BJ (cell line): Measurements from ENCODE around the gene MBD3. TPM values are rescaled to one million over a fixed set of nuclear protein-coding genes. Genes with fewer than 3 reads are reported as not detected.

Experiments used
- CTCF ChIA-PET: fragments of 350-600 bp; formaldehyde crosslinking; extraction: SDS; loops from one replicate; lab custom pipeline; 2021; ENCODE audit warnings: antibody characterized with exemption, inconsistent platforms; lab: Yijun Ruan, JAX
- POLR2A ChIA-PET: fragments of 300-600 bp; sonication (Branson Sonifier 250); formaldehyde crosslinking; extraction: SDS; loops from one replicate; lab custom pipeline; 2021; ENCODE audit warnings: antibody characterized with exemption; lab: Charles Lee
- DNase-seq: peaks from one replicate; pipeline ENCODE4 v3.0.0-alpha.2; 2011; ENCODE audit warnings: low read depth
- H3K27me3 ChIP-seq: 2 replicates; pipeline ENCODE4 v1.6.0; 2011; ENCODE audit warnings: low read length; ENCODE audit not compliant: control insufficient read depth, insufficient read depth
- H3K36me3 ChIP-seq: 2 replicates; pipeline ENCODE4 v1.5.1; 2011; ENCODE audit warnings: low read length; ENCODE audit not compliant: control insufficient read depth, insufficient read depth
- H3K4me3 ChIP-seq: 2 replicates; pipeline ENCODE4 v1.5.1; 2011; ENCODE audit warnings: low read depth, mild to moderate bottlenecking, control low read depth, low read length
- polyA plus RNA-seq: library from polyadenylated mRNA; depleted of rRNA; stranded (reverse); fragments of >200 nt; gene quantifications from 2 replicates; pipeline ENCODE4 v1.2.3, GENCODE V29; 2011
- TF ChIP-seq, protein P1 (sequence below): IDR thresholded peaks from 2 replicates; pipeline ENCODE4 v1.5.1; 2011; ENCODE audit warnings: low read depth, mild to moderate bottlenecking, control low read depth, inconsistent platforms, low read length, moderate library complexity; ENCODE audit not compliant: insufficient read depth

MBD3 gene
- polyA plus RNA-seq, 1 experiment = 53.4 TPM

DNA sequence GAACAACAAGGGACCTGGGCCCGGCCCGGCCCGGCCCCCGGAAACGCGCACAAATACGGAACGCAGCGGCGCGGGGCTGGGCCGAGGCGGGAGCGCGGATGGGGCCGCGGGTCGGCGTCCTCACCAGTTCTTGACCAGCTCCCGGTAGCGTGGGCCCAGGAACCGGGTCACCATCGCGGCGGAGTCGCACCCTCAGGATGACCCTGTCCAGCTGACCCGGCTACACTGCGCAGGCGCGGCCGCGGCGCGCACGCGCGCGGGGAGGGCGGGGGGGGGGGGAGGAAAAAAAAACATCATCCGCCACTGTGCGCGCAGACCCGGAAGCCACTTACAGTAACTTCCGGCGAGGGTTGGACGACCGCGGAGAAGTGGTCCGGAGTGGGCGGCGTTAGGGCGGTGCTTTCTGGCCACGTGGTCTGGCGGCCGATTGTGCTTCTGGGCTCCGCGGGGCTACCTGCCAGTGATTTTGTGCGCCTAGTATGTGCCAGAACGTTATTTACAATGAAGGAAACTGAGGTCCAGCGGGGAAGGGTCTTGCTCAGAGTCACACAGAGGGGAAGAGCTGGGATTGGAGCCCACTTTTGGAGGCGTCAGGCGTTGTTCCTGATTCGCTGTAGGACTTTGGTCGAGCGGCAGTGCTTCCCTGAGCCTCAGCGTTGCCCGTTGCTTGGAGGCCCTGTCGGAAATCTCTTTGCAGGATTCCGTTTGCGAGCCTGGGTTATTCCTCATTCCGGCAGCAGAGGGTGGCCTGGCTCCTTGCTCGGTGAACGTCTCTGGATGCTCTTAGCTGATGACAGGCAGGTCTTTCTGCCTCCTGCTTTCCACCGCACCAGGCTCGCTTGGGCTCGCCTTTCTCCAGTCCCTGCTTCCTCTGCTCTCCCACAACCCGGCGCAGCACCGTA is 12.8 kb upstream of the MBD3 start, which contains the start of gene UQCR11:
TSS of gene UQCR11 (minus strand) at position 227 of the 902 bp plus-strand sequence. CDS start at position 174, 53 bp downstream.
- peak; percentile 81 for DNase-seq
- ChIA-PET CTCF (interaction anchor here (0.7 to 2.6 kb wide), 12 partner anchors 12 to 191 kb away, joined by 3 to 18 read pairs (median 4); partner anchors contain the start of gene TCF3), POLR2A (no interaction called here)
- no peaks in the 10 kb centered on the region for H3K27me3 ChIP-seq
- peak within 1 kb of the TSS; percentile 99 for H3K4me3 ChIP-seq
- peaks cover 10% of the 10 kb centered on the region for H3K36me3 ChIP-seq
- TF ChIP-seq, protein P1, sequence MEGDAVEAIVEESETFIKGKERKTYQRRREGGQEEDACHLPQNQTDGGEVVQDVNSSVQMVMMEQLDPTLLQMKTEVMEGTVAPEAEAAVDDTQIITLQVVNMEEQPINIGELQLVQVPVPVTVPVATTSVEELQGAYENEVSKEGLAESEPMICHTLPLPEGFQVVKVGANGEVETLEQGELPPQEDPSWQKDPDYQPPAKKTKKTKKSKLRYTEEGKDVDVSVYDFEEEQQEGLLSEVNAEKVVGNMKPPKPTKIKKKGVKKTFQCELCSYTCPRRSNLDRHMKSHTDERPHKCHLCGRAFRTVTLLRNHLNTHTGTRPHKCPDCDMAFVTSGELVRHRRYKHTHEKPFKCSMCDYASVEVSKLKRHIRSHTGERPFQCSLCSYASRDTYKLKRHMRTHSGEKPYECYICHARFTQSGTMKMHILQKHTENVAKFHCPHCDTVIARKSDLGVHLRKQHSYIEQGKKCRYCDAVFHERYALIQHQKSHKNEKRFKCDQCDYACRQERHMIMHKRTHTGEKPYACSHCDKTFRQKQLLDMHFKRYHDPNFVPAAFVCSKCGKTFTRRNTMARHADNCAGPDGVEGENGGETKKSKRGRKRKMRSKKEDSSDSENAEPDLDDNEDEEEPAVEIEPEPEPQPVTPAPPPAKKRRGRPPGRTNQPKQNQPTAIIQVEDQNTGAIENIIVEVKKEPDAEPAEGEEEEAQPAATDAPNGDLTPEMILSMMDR = peak; percentile 74

DNA sequence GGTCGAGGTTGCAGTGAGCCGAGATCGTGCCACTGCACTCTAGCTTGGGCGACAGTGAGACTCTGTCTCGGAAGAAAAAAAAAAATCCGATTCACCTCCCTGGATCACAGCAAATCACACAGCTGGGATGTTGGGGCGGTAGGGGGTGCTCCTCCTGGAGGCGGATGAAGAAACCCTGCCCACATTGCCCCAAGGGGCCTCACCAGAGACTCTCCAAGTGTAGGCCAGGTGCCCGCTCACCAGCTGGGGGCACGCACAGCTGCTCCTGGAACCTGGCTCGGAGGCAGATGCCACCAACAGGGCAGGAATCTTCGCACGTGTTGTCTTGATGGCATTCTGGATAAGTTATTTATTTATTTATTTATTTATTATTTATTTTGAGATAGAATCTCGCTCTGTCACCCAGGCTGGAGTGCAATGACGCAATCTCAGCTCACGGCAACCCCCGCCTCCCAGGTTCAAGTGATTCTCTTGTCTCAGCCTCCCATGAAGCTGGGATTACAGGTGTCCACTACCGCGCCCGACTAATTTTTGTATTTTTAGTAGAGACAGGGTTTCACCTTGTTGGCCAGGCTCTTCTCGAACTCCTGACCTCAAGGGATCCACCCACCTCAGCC is 9.5 kb upstream of the MBD3 start:
- no peak overlapping the region for H3K4me3 ChIP-seq
- no peaks in the 10 kb centered on the region for H3K27me3 ChIP-seq
- H3K36me3 ChIP-seq = peaks cover 17% of the 10 kb centered on the region
- ChIA-PET POLR2A (no interaction called here), CTCF (interaction anchor here (0.6 kb wide), 1 partner anchor 178 kb away, joined by 5 read pairs; no protein-coding TSS in a partner anchor)
- TF ChIP-seq, protein P1 = no peak
- DNase-seq = no peak

DNA sequence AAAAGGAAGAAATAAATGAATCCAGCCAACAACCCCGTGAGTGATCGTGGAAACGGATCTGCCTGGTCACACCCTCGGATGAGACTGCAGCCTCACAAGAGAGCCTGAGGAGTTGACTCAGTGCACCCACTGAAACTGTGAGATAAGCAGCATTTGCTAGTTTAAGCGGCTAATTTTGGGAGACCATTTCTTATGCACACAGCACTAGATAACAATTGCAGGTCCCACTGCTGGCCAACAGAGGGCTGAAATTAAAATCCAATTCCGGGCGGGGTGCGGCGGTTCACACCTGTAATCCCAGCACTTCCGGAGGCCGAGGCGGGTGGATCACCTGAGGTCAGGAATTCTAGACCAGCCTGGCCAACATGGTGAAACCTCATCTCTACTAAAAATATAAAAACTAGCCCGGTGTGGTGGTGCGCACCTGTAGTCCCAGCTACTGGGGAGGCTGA is 9.0 kb upstream of the MBD3 start:
- DNase-seq = no peak
- H3K4me3 ChIP-seq = no peak overlapping the region
- ChIA-PET POLR2A (no interaction called here), CTCF (no interaction called here)
- peaks cover 19% of the 10 kb centered on the region for H3K36me3 ChIP-seq
- H3K27me3 ChIP-seq = no peaks in the 10 kb centered on the region
- TF ChIP-seq, protein P1 = no peak

DNA sequence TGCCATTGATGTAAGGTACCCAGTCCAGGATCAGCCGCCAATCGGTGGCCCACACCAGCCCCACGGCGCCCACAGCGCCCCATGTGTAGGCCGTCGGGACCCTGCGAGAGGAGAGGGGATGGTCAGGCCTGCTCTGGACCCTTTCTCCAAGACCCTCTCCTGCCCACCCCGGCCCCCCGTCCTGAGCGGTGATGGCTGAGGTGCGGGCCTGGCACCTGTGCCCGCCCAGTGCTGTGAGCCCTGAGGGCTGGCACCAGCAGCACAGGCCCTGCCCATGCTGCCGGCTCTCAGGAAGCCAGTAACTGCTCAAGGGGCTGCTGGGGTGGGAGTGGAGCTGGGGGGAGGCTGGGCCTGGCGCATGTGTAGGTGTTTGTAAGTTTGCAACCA is 6.8 kb upstream of the MBD3 start:
- TF ChIP-seq, protein P1 = no peak
- DNase-seq = no peak
- H3K36me3 ChIP-seq = peaks cover 20% of the 10 kb centered on the region
- H3K4me3 ChIP-seq = no peak overlapping the region
- ChIA-PET POLR2A (no interaction called here), CTCF (no interaction called here)
- no peaks in the 10 kb centered on the region for H3K27me3 ChIP-seq
